Bone marrow (tissue), 2 donors: Measurements from ENCODE around the gene PIGT.
"Not testable (repeated sequence)": the region's sequence is repeated elsewhere in the genome, so short reads cannot be mapped to it uniquely, and the experiment has no call there.

ENCODE experiments used
- DNase-seq, 2 donors: peaks; one replicate each; lab custom pipeline; 2025; lab: John Stamatoyannopoulos, UW

The PIGT gene

DNA sequence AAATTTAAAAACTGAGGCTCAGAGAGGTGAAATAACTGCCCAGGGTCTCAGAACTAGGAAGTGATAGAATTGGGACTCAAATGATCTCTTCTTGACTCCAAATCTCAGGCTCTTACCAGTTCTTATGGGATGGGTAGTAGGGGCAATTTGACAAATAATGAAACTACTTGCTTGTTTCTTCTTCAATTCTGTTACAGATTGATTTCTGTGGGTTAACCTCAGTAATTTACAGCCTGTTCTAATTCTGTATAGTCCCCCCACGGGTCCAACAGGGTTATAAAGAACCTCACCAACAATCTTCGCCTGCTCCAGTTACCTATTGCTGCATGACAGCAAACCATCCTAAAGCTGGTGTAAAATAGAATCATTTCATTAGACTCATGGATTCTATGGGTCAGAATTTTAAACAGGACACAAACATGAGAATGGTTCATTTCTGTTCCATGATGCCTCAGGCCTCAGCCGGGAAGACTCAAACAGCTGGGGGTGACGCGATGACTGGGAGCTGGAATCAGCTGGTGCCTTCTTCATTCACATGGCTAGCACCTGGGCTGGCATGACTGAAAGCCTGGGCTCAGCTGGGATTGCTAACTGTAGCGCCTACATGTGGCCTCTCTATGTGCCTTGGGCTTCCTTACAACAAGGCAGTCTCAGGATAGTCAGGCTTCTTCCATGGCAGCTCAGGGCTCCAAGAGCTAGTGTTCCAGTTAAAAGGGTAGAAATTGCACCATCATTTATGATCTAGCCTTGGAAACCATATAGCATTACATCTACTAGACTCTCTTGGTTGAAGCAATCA is 47.0 kb downstream of the PIGT start:
- no peak for DNase-seq

DNA sequence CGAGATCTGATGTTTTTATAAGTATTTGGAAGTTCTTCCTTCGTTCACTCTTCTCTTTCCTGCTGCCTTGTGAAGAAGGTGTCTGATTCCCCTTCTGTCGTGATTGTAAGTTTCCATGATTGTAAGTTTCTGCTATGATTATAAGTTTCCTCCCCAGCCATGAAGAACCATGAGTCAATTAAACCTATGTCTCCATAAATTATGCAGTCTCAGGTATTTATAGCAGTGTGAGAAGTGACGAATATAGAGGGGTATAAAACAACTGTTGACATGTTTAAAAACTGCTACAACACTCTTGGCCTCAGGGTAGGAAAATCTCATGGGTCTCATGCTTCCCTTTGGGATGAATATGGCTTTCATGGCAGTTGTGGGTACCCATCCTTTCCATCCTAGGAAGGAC is 47.8 kb downstream of the PIGT start:
- DNase-seq: no peak

DNA sequence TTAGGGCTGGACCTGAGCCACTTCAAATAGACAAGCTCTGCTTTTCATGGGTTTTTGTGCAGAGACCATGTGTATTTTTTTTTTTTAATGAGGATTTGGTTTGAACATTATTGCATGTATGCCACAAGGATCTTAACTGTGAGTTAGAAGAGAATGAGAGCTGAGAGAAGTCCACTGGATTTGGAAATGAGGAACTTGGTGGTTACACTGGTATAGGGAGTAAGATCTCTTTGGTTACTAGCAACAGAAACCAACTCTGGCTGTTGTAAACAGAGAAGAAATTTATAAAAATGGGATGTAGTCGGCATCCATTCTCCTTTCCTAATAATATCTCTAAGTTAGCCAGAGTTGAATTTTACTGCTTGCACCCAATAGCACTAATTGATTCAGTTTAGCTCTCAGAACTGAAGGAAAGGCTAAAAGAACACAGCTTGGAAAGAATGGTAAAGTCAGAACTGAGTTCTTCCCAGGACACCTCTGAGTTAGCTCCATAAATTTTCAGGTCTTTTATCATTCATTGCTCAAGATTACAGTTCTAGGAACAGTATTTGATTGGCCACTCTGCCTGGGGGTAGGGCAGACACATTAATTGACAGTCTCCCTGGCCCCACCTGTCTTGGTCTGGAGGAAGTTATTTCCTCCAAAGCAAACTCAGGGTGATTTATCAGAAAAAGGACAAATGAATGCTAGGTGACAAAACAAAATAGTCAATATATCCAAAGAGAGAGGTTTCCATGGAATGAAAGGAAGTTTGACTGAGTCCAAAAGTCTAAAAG is 49.7 kb downstream of the PIGT start:
- DNase-seq: peak in 1 of 2 donors; percentile 47

DNA sequence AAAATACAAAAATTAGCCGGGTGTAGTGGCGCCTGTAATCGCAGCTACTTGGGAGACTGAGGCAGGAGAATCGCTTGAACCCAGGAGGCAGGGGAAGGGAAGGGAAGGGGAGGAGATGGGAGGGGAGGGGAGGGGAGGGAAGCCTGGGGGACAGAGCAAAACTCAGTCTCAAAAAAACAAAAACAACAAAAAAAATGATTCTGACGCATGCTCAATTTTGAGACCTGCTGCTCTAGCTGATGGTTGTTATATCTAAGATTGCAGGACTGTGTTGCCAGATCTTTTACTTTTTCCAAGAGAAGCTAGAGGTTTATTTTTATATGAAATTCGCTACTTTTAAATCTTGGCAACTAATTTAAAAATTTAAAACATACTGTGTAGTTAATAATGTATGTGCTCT is 51.2 kb downstream of the PIGT start:
- no peak for DNase-seq

DNA sequence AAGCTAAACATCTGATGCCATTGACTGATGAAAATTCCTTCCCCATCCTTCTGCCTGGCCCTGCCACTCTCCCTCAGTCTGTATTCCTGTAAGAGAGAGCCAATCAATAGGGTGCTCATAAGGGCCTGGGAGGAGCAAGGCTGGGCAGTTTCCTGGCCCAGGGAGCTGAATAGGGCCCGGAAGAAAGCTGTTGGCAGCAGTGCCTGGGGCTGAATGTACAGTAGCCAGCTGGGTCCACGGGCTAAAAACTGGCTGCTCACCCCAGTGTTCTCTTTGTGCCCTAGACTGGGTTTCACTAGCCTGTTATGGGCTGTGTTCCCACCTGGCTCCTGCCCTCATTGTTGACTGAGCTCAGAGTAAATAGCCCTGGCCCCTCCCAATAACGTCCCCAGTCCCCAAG is 51.9 kb downstream of the PIGT start:
- DNase-seq: no peak

DNA sequence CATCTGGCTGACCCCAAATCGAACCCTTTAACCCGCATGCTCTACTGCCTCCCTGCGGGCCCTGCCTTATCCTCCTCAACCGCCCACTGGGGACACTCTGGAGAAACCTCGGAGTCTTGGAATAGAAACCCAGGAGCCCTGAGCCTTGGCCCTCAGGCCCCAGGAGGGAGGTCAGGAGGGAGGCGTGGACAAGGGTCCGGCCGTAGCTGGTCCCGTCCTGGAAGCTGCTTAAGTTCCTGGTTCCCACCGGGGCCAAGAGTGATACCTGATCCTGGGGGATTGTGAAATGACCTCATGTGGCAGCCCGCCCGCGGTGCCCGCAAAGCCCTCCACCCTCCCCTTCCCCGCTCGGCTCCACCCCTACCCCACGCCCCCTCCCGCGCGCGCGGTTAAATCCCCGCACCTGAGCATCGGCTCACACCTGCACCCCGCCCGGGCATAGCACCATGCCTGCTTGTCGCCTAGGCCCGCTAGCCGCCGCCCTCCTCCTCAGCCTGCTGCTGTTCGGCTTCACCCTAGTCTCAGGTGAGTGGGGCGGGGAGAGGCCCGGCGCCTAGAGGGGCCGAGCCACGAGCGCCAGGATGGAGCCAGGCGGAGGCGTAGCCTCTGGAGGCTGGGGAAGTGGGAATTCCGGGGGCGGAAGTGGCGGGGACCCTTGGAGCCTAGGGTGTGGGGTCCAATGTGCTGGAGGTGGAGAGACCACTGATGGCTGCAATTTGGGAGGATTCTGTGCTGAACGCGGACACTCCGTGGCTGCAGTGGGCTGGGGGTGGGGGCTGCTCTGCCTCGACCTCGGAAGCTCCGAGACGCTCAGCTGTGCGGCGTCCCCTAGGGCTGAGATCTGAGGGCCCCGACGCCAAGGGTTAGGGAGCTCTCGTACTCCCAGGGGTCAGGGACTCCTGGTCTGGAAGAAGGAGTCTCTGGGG is 53.7 kb downstream of the PIGT start, which contains the start of gene WFDC2:
TSS of gene WFDC2 (plus strand) at position 418 of the 926 bp plus-strand sequence. CDS start at position 447, 29 bp downstream.
- DNase-seq: no peak

DNA sequence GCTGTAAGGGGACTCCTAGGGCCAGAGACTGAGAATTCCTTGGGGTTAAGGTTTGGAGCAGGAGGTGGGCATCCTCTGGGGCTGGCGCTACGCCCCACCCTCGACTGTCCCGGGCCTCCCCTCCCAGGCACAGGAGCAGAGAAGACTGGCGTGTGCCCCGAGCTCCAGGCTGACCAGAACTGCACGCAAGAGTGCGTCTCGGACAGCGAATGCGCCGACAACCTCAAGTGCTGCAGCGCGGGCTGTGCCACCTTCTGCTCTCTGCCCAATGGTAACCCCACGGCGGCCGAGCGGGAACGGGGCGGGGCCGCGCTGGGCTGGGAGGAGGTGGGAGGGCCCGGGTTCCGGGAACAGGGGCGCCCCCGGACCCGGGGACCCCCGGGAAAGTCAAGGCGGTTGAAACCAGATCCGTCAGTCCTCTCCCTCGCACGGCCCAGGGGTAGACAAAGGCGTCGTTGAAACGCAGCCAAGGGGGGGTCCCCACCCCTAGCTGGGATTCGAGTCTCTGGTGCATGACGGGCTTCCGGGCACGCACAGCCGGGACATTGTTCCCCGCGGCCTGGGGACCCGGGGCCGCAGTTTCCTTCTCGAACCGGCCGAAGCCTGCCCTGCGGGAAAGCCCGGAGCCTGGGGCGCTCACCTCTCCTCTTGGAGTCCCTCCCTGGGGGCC is 54.5 kb downstream of the PIGT start:
- no peak for DNase-seq

DNA sequence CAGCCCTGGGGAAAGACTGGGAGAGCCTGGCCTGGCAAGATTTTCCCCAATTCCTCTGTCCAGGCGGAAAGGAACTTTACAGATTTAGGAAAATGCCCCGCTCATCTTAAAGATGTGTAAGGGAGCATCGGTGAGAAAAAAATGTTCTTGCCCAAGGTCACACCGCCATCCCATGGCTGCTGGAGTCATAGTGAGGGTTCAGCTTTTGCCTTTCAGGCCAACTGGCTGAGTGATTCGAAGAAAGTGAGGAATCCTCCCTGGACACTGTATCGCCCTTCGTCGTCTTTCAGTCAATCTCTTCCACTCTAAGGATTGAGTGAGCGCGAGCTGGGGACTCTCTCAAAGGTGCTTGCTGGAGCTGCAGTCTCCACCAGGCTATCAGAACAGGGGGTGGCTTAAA is 55.0 kb downstream of the PIGT start:
- no peak for DNase-seq

DNA sequence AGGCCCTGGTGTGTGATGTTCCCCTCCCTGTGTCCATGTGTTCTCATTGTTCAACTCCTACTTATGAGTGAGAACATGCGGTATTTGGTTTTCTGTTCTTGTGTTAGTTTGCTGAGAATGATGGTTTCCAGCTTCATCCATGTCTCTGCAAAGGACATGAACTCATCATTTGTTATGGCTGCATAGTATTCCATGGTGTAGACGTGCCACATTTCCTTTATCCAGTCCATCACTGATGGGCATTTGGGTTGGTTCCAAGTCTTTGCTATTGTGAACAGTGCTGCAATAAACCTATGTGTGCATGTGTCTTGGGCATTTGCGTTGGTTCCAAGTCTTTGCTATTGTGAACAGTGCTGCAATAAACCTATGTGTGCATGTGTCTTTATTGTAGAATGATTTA is 56.3 kb downstream of the PIGT start:
- DNase-seq: not testable (repeated sequence)
